AG09309 (cell line): Measurements from ENCODE around the gene CIB2.

Source experiments
- DNase-seq: peaks from one replicate; pipeline ENCODE4 v3.0.0-alpha.2; 2010; ENCODE audit warnings: low read depth
- H3K4me3 ChIP-seq: 2 replicates; pipeline ENCODE4 v1.5.1; 2011; ENCODE audit warnings: mild to moderate bottlenecking, low read depth, low read length, moderate library complexity; ENCODE audit not compliant: control insufficient read depth
- CTCF ChIP-seq: IDR thresholded peaks from 2 replicates; pipeline ENCODE4 v1.5.1; 2011; ENCODE audit warnings: mild to moderate bottlenecking, low read depth, low read length, inconsistent platforms; ENCODE audit not compliant: insufficient read depth, control insufficient read depth; ENCODE audit errors: missing control alignments

The CIB2 gene

GRCh38 chr15:78131295-78132061, at the start of gene CIB2:
Gene CIB2 (minus strand): TSS chr15:78131445. CDS start chr15:78131215, 230 bp downstream.
- peak; percentile 34 for TF ChIP-seq CTCF
- no peak for DNase-seq
- H3K4me3 ChIP-seq = peak within 1 kb of the TSS; percentile 71

GRCh38 chr15:78179906-78180305, 48.7 kb upstream of the CIB2 start:
- DNase-seq = no peak
- no peak overlapping the region for H3K4me3 ChIP-seq
- no peak for TF ChIP-seq CTCF

DNA sequence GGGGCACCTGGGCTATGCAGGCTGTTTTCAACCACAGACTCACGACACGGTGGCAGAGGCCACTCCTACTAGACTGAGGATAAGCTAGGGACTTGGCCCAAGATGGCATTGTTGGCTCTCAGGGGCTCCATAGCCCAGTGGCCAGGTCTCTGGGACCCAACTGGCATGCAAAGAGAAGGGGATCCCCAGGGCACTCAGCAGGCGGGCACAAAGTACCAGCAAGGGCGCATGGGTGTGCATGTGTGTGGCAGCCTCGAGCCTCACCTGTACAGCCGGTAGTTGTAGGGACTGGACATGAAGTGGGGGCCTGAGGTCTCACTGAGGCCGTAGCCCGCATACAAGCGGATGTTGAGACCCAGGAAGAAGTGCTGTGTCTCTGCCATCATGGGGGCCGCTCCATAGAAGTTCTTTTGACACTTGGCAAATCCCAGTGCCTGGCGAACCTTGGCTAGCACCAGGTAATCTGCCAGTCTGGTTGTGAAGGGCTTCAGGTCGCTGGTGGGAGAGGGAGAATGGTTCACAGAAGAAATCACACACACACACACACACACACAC, 48.1 kb upstream of the CIB2 start:
- no peak for DNase-seq
- TF ChIP-seq CTCF = no peak
- no peak overlapping the region for H3K4me3 ChIP-seq

DNA sequence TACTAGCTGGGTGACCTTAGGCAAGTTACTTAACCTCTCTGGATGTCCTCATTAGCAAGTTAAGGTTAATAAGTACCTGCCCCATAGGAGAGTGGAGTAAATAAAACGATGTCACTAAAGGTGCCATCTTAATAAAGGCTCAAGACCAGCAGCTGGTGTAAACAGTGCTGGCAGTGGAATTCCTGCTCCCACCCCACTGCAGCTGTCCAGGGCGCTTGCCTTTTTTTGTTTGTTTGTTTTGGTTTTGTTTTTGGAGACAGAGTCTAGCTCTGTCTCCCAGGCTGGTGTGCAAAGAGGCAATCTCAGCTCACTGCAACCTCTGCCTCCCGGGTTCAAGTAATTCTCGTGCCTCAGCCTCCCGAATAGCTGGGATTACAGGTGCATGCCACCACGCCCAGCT, 46.8 kb upstream of the CIB2 start:
- TF ChIP-seq CTCF = no peak
- DNase-seq = no peak
- no peak overlapping the region for H3K4me3 ChIP-seq

DNA sequence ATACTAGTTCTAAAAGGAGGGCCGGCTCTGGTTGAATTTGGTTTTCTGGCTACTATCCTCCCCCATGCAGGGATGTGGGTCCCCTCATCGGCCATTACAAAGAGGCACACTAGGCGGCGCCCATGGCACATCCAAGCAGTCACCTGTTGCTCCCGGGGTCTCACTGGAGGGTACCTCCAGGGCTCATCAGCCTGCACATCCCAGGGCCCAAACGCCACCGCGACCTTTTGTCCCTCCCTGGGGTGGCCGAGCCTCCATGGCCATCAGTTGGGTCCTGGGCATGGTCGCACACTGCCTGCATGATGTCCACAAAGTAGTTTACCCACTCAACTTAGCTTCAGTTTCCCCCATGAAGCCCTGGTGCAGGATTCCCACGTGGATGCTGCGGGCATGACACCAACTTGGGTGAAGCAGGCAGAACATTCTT, 46.2 kb upstream of the CIB2 start:
- peak; percentile 81 for TF ChIP-seq CTCF
- no peak for DNase-seq
- H3K4me3 ChIP-seq = no peak overlapping the region

- DNase-seq = no peak
- H3K4me3 ChIP-seq = no peak overlapping the region
- TF ChIP-seq CTCF = no peak
These were observed 44.1 kb upstream of the CIB2 start for GRCh38 chr15:78175330-78175729.

DNA sequence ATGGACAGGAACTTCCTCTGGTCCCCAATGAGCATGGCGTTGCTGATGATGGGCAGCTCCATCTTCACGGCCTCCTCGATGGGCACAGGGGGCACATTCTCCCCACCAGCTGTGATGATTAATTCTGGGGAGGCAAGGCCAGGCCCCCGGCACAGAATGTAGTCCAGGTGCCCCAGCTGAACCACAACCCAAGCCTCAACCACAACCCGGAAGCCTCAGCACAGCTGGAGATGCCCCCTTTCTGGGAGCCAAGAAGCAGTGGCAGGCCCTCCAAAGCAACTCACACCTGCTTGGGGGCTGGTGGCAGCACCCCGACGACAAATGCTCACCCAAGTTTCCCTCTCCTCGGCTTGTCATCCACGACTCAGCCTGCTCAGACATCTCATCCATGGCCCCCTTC, 43.2 kb upstream of the CIB2 start:
- no peak for TF ChIP-seq CTCF
- H3K4me3 ChIP-seq = no peak overlapping the region
- DNase-seq = no peak
